H54 (cell line): ENCODE measurements around the gene SRGAP1.
A peak's percentile ranks its signal among the peaks of the same experiment; 100 is the strongest.

ENCODE experiments used
- DNase-seq: peaks from one replicate; pipeline ENCODE4 v3.0.0; 2011; ENCODE audit warnings: low spot score, mixed read lengths; ENCODE audit not compliant: insufficient read length
- FAIRE-seq: peaks from 3 replicates; lab custom pipeline; 2011; peaks lifted over from hg19 to GRCh38; lab: Jason Lieb, UNC
- POLR2A ChIP-seq: IDR thresholded peaks from 2 replicates; pipeline ENCODE4 v1.6.1; 2011; ENCODE audit warnings: low read depth, mild to moderate bottlenecking, low read length

The SRGAP1 gene

DNA sequence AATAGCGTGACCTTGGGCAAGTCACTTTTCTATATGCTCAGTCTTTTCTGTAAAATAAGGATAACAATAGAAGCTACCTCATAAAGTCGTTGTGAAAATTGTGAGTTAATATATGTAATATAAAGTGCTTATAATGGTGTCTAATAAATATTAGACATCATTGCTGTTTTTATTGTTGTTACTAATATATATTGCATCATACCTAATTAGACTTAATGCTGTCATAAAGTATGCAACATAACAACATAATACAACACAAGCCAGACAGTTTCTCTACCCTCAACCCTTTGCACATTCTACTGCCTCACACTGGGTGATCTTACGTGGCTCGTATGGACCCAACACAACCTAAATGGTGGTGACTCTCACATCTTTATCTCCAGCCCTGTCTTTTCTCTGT, 240.7 kb downstream of the SRGAP1 start:
- FAIRE-seq (no peak), DNase-seq (no peak)
- TF ChIP-seq POLR2A = no peak

DNA sequence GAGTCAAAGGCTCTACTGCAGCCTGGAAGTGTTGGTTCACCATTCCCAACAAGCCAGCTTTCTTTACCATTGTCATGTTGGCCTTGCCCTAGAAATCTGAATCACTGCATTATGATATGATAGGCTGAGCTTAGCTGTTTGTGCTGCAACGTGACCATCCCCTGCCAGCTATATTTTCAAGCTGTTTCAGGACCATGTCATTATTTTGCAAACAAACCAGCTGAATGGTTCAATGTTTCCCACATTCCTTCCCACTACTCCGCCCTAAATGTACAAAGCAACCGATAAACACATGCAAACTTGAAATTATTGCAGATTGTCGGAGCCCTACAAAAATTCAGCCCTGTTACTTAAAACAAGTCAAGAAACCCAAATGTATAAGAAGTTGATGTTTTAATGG, 241.5 kb downstream of the SRGAP1 start:
- no peak for TF ChIP-seq POLR2A
- DNase-seq (no peak), FAIRE-seq (no peak)

DNA sequence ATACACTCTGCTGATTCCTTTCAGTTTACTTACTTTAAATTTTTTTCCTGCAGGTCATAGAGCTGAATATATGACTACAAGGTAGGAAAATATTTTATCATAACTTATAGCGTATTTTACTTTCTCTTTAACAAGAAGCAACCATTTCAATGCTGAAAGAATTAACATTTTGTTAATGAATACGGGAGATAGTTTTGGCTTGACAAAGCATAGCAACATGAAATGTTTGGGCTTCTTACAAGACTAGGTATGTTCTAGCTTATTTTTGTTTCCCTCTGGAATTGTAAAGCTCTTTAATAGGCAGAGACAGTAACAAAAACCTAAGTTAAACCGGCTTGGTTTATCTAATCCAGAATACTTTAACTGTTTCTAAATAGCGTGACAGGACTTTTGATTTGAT, 242.4 kb downstream of the SRGAP1 start:
- FAIRE-seq = no peak
- no peak for TF ChIP-seq POLR2A
- no peak for DNase-seq

DNA sequence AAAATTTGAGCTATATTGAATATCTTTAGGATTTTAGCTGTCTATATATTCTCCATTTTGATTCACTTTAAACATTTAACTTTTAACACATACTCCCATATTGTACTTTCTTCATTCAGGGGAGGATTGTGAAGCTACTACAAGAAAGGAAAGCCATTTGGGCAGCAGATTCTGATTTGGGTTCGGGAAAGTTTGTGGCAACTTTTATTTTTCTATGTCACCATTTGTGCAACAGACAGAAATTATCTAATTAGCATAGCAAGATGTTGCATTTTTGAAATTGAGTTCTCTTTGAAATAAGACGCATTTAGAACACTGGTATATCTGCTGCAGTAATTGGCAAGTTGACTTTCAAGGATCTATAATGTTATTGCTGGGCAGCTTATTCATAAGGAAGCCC, 243.3 kb downstream of the SRGAP1 start:
- FAIRE-seq (no peak), DNase-seq (no peak)
- no peak for TF ChIP-seq POLR2A

DNA sequence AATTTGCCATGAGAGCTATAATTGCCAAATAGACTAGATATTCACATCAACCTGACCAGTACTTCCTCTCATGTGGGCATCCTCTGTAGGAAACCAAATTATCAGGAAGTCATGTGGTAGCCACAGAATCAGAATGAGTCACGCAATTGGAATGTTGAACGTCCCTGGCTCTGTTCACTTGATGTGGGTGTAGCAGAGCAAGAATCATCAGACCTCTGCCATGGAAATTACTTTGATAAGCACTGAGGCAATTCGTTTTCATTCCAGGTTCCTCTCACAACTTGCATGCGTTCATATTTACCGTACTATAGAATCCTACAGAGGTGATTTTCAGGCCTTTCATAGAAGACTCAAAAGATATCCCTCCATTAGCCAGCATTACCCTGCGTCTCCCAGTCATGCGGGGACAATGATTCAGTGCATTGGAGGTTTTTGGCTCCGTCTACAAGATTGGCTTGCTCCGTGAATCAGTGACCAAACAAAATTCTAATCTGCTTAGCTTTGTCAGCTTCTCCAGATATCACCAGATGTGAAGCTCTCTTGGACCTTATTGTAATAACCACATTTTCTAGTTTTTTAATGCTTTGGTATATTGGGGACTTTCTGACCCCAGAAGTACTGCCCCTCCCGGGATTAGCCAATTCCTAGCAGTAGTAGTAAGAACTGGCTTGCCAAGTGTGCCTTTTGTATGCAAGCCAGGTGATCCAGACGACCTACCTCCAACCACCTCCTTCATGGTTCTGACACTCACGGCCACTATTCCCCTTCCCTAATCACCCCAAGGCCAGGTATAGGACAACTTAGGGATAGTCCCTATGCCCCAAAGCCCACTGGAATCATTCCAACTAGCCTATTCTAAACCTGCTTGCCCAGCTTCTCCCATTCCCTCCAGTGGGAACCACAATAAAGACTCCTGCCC, 244.2 kb downstream of the SRGAP1 start:
- DNase-seq (peak; percentile 50), FAIRE-seq (peak; percentile 99)

DNA sequence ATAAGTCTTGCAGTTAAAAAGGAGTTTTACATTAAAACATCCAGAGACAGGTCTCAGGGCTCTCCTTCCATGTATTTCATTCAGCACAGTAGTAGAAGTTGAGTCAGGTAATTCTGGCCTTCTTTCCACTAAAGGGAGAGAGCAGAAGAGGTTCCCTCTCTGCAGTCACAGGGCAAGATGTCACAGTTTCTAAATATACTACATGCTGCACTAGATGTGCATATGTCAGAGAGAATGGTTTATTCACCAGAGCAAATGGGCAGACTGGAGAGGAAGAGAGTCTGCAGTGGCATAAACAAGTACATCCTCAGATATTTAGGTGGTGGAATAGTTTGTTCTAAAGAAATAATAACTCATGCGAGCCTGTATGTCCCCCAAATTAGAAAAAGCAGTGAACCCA, 245.5 kb downstream of the SRGAP1 start:
- FAIRE-seq = peak; percentile 52
- no peak for DNase-seq
- no peak for TF ChIP-seq POLR2A

More for the DNA sequence above, 244.2 kb downstream of the SRGAP1 start:
- no peak for TF ChIP-seq POLR2A

DNA sequence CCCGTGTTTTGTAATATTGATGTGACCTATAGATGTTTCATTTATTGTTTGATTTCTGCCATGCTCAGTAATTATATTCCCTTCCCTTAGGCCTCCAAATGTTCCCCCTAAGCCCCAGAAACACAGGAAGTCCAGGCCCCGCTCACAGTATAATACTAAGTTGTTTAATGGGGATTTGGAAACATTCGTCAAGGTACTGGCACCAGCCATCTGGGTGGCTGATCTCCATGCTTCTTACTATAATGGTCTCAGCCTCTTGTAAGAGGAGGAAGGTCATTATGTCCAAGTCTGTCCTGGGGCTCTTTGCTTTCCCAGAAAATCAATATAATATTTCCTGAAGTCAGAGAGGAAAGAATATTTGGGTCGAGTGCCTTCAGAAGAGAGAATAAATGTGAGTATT, 246.7 kb downstream of the SRGAP1 start:
- no peak for FAIRE-seq
- no peak for DNase-seq
- no peak for TF ChIP-seq POLR2A

DNA sequence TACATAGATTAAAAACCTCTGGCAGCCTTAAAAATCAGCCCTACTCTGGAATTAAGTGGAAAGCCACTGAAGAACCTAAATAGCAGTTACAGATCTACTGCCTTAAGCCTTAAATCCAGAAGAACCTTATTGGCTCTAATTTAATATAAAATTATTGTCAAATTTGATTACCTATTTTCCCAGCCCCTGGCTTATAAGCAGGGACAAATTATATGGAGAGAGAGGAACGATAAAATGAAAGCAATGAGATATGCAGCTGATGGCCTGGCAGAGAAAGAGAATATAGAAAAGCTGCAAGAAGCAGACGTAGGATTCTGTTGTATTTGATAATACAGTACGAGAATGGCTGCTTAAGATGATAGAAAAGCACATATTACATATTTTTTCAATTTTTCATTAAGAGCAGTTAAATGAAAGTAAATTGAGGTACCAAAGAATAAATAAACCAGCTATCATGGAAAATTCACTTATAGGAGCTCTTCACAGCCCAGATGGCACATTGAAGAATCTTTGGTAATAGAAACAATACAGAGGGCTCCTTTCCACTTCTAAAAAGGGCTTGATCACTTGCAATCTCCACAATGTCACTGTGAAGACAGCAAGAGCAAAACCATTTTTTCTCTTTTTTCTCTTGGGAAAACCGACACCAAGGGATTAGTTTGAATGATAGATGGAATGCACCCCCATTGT, 248.2 kb downstream of the SRGAP1 start:
- FAIRE-seq (no peak), DNase-seq (no peak)

DNA sequence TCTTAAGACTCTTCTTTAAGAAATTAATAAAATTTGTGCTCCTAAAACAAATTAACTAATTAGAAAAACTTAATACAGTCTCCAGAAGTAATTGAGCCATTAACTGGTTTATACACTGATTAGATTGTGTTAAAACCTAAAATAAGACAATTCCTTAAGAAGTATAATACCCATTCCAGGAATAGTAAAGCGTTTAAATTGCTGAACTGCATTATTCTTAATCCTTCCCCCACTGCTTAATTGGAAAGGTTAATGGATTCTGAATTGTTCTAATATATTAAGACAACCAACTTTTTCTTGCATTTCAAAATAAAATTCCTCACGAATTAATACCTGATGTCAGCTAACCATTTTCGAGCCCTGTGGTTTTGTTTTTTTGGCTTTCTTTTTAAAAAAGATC, 249.2 kb downstream of the SRGAP1 start:
- no peak for TF ChIP-seq POLR2A
- FAIRE-seq = no peak
- no peak for DNase-seq

More for the DNA sequence above, 248.2 kb downstream of the SRGAP1 start:
- TF ChIP-seq POLR2A = no peak

DNA sequence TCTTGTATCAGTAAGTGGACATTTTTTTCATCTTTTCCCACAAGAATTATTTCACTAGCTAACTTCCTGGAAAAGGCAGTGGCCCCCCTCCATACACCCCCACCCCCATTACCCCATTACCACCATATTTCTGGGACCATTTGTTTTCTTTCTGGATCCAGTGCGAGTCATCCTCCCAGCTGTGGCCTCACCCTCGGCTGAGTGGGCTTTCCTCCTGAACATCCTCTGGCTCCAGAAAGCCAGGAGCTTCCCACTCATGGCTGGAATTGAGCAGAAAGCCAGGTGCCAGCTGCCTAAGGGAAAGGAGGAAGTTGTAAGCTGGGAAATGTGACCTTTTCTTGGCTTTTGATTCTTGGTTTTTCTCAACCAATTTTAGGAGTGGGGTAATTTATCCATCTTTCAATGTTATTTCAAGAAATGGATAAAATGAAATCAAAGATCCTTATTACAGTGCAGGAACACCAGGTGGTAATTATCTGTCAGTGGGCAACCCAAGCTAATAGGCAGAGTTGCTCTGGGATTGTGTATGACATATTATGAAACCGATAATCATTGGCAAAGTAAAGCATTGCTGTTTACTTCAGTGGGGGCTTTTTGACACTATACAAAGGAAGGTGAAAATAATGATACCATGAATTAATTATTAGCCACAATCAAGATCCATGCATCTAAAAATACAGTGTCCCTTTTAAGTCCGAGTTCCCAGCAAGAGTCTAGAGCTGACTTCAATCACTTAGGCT, 253.0 kb downstream of the SRGAP1 start:
- DNase-seq = no peak
- peak; percentile 89 for FAIRE-seq
- no peak for TF ChIP-seq POLR2A

DNA sequence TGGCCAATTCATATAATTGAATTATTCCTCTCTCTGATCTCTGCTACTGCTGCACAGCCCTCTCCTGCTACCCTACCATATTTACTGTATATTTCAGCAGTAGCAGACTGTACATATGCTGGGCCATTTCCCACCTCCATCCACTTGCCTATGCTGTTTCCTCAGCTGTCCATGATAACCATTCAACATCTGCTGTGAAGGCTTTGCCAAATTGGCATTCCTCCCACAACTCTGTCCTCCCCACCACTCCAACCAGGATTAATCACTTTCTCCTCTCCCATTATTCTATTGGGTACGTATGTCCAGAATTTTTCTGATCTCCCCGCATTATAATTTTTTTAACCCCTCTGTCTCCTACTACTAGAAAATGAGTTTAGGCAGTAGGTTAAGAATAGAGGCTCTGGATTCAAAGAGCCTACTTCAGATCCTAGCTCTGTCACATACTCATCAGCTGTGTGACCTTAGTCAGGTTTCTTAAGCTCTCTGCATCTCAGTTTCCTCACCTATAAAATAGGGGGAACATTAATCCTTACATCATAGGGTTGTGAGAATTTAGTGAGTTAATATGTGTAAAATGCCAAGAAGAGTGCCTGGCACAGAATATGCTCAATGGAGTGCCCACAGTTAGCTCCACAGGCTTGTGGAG, 254.3 kb downstream of the SRGAP1 start:
- peak; percentile 95 for FAIRE-seq
- DNase-seq = no peak
- TF ChIP-seq POLR2A = no peak

DNA sequence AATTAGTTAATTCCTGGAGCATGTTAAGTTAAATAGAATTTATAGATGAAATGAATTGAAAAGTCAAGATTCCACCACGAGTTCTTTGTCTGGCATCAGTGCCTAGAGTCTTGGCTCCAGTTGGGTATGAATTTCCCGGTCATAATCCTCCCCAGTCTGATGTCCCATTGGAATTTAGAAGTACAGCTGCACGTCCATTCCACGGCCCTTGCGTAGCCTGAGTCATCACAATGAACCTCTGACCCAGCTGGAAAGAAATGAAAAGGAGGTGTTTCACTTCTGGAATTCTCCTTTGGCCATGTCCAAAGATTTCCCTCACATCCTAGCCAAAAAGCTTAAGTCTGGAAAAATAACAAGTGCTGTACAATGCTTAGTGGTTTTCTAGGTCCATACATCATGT, 254.9 kb downstream of the SRGAP1 start:
- TF ChIP-seq POLR2A = no peak
- peak; percentile 99 for FAIRE-seq
- no peak for DNase-seq

DNA sequence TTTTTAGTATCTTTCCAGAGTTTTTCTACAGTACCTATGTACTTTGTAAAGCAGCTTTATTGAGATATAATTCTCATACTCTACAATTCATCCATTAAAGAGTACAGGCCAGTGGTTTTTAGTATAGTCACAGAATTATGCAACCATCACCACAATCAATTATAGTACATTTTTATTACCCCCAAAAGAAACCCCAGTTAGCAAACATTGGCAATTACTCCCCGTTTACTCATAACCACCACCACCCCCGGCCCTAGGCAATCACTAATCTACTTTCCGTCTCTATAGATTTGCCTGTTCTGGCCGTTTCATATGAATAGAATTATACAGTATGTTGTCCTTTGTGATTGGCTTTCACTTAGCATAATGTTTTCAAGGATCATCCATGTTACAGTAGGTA, 257.8 kb downstream of the SRGAP1 start:
- FAIRE-seq = peak; percentile 38
- DNase-seq = no peak
- no peak for TF ChIP-seq POLR2A
